Natural killer cell (primary cell): ENCODE measurements around the gene KAT6B. TPM values are rescaled to one million over a fixed set of nuclear protein-coding genes. Genes with fewer than 3 reads are reported as not detected.
A peak's percentile ranks its signal among the peaks of the same experiment; 100 is the strongest.

Experiments
- ATAC-seq, 3 donors: fragments of 150-1000 bp in 2 of 3; fragments of 200-7000 bp in 1 of 3; cut with Tn5 transposase; 1 replicate in 1 of 3; 2 replicates in 2 of 3; pipeline ENCODE4 v1.10.0; 2021; ENCODE audit warnings: mild to moderate bottlenecking in 2 of 3, moderate library complexity in 2 of 3
- DNase-seq, 2 donors: peaks; one replicate each; pipeline versions ENCODE4 v3.0.0 to v3.0.0-alpha.2; 2013 to 2021; ENCODE audit warnings: mixed read lengths in 1 of 2
- H3K27ac ChIP-seq: one replicate; pipeline ENCODE4 v1.5.1; 2013; ENCODE audit warnings: mild to moderate bottlenecking, low read length
- H3K27me3 ChIP-seq: one replicate; pipeline ENCODE4 v1.6.1; 2013; ENCODE audit warnings: low read length; ENCODE audit not compliant: control insufficient read depth, insufficient read depth
- H3K36me3 ChIP-seq: one replicate; pipeline ENCODE4 v1.6.1; 2013; ENCODE audit warnings: low read length; ENCODE audit not compliant: control insufficient read depth, insufficient read depth
- H3K4me1 ChIP-seq: one replicate; pipeline ENCODE4 v1.6.1; 2013; ENCODE audit warnings: low read length; ENCODE audit not compliant: control insufficient read depth, insufficient read depth
- H3K4me3 ChIP-seq: one replicate; pipeline ENCODE4 v1.5.1; 2013; ENCODE audit warnings: low read length
- H3K9me3 ChIP-seq: one replicate; pipeline ENCODE4 v1.6.1; 2013; ENCODE audit warnings: low read length; ENCODE audit not compliant: control insufficient read depth, insufficient read depth
- H3K27ac Mint-ChIP-seq, 2 donors: one replicate each; pipeline ENCODE4 v1.8.0; 2022; ENCODE audit warnings: mild to moderate bottlenecking in 2 of 2, mixed read lengths in 2 of 2, moderate library complexity in 1 of 2
- H3K27me3 Mint-ChIP-seq, 2 donors: one replicate each; pipeline ENCODE4 v1.8.0; 2022; ENCODE audit warnings: low read depth in 2 of 2, mixed read lengths in 2 of 2
- H3K36me3 Mint-ChIP-seq: one replicate; pipeline ENCODE4 v1.8.0; 2022; ENCODE audit warnings: mixed read lengths
- H3K4me1 Mint-ChIP-seq, 2 donors: one replicate each; pipeline ENCODE4 v1.8.0; 2022; ENCODE audit warnings: mixed read lengths in 2 of 2
- H3K4me3 Mint-ChIP-seq: one replicate; pipeline ENCODE4 v1.8.0; 2022; ENCODE audit warnings: mild to moderate bottlenecking, moderate library complexity, mixed read lengths
- H3K9me3 Mint-ChIP-seq, 2 donors: one replicate each; pipeline ENCODE4 v1.8.0; 2022; ENCODE audit warnings: mixed read lengths in 2 of 2
- WGBS: methylation state at CpG from one replicate; pipeline ENCODE4 v1.1.7; 2013; ENCODE audit warnings: missing lambda C conversion rate; ENCODE audit not compliant: insufficient coverage; 5-methylcytosine and 5-hydroxymethylcytosine counted together
- intact Hi-C: fragments of 100-400 bp; cut with micrococcal nuclease; formaldehyde crosslinking; loops from one replicate; pipeline ENCODE4 v1.14.2; 2022
- total RNA-seq, 4 donors: library from RNA; stranded (reverse); fragments of 120-200 nt in 1 of 4; gene quantifications; one replicate each; pipeline versions ENCODE4 v1.2.3 to v1.2.4, GENCODE V29; 2013 to 2022
- TF ChIP-seq, protein P1 (sequence below): fragments of 200-600 bp; IDR thresholded peaks from one replicate; pipeline ENCODE4 v1.8.0; 2022; ENCODE audit warnings: antibody characterized with exemption

The KAT6B gene
- total RNA-seq, 3 donors from 2014 or later (not counting 1 experiment from before 2014, with no cell fraction given): 117 to 133 (median 121) TPM

DNA sequence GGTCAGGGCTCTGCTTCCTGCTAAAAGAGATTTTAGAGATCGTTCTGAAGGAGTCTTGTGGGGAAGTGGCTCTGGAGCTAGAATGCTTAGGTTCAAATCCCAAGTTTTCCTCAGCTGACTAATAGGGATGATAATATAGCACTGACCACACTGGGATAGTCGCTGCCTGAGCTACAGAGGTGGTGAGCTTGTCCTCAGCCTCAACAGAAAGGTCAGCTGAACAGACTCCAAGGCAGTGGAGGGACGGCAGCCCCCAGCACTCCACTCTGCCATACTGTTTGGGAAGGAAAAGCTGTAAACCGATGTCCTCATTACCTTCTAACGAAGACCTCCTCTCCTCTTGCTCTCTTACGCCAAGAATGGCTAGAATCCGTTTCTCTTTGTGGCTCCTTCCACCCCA, 36.2 kb downstream of the KAT6B start:
- Histone ChIP-seq H3K27me3 (no peaks in the 10 kb centered on the region), H3K4me1 (no peaks in the 10 kb centered on the region), H3K27ac (no peak overlapping the region), H3K36me3 (no peaks in the 10 kb centered on the region), H3K9me3 (no peaks in the 10 kb centered on the region), H3K4me3 (no peak overlapping the region)
- no peak for ATAC-seq
- peaks cover 27 to 42% of the 10 kb centered on the region in 2 donors for H3K4me1 Mint-ChIP-seq
- H3K36me3 Mint-ChIP-seq: no peaks in the 10 kb centered on the region
- no peaks in the 10 kb centered on the region for H3K27me3 Mint-ChIP-seq
- WGBS: 84% methylated on average over 5 of the region's 7 CpGs
- no peaks in the 10 kb centered on the region for H3K9me3 Mint-ChIP-seq
- no peak overlapping the region for H3K4me3 Mint-ChIP-seq
- H3K27ac Mint-ChIP-seq: peak overlapping the region in 1 of 2 donors; percentile 14
- intact Hi-C loops: no loop called here
- TF ChIP-seq, protein P1, sequence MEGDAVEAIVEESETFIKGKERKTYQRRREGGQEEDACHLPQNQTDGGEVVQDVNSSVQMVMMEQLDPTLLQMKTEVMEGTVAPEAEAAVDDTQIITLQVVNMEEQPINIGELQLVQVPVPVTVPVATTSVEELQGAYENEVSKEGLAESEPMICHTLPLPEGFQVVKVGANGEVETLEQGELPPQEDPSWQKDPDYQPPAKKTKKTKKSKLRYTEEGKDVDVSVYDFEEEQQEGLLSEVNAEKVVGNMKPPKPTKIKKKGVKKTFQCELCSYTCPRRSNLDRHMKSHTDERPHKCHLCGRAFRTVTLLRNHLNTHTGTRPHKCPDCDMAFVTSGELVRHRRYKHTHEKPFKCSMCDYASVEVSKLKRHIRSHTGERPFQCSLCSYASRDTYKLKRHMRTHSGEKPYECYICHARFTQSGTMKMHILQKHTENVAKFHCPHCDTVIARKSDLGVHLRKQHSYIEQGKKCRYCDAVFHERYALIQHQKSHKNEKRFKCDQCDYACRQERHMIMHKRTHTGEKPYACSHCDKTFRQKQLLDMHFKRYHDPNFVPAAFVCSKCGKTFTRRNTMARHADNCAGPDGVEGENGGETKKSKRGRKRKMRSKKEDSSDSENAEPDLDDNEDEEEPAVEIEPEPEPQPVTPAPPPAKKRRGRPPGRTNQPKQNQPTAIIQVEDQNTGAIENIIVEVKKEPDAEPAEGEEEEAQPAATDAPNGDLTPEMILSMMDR: no peak
- no peak for DNase-seq

DNA sequence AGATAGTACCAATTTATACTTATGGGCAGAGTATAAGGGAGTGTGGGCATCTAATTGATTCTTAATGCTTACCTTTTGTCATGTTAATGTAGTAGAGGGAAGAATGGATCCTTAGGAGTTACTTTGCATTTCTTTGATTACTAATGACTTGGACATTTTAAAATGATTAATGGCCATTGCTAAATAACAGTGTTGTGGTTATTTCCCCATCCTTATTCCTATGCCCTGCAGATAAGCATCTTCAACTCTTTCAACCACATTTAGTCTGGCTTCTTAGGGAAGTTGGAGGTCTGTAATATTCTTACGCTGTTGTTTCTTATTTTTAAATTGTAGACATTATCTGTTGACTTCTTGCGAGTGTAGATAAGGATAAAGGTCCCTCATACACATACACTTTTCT, 37.2 kb downstream of the KAT6B start:
- intact Hi-C loops: no loop called here
- no peaks in the 10 kb centered on the region for H3K9me3 Mint-ChIP-seq
- no peak overlapping the region for H3K27ac Mint-ChIP-seq
- ATAC-seq (no peak), DNase-seq (no peak)
- no CpG with 5 or more reads among the region's 2 CpGs for WGBS
- no peaks in the 10 kb centered on the region for H3K27me3 Mint-ChIP-seq
- H3K4me3 Mint-ChIP-seq: no peak overlapping the region
- H3K4me1 Mint-ChIP-seq: peaks cover 33 to 47% of the 10 kb centered on the region in 2 donors
- Histone ChIP-seq H3K4me1 (no peaks in the 10 kb centered on the region), H3K4me3 (no peak overlapping the region), H3K36me3 (no peaks in the 10 kb centered on the region), H3K27ac (no peak overlapping the region), H3K27me3 (no peaks in the 10 kb centered on the region), H3K9me3 (no peaks in the 10 kb centered on the region)
- H3K36me3 Mint-ChIP-seq: no peaks in the 10 kb centered on the region
- TF ChIP-seq, protein P1: no peak

DNA sequence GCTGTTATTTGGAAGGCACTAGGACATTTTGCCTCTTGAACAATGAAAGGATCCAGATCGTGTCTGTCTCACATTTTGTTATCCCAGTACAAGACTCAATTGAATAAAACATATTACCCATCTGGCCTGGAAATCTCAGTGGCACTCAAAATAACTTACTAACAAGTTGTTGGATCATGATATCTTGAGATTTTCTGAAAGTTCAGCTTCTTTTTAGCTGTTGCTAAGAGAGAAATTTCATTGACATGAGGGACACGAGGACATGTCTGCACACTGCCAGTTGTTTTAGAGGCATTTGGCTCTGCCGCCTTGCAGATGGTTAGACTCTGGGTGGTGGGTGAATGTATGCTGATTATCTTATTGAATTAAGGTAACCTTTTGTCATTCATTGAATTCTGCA, 41.0 kb downstream of the KAT6B start:
- Histone ChIP-seq H3K4me1 (peaks cover 11% of the 10 kb centered on the region), H3K36me3 (no peaks in the 10 kb centered on the region), H3K9me3 (no peaks in the 10 kb centered on the region), H3K27ac (no peak overlapping the region), H3K27me3 (no peaks in the 10 kb centered on the region), H3K4me3 (no peak overlapping the region)
- TF ChIP-seq, protein P1: no peak
- no peak for ATAC-seq
- DNase-seq: no peak
- Mint-ChIP-seq H3K4me1 (peaks cover 46 to 51% of the 10 kb centered on the region in 2 donors), H3K27me3 (no peaks in the 10 kb centered on the region), H3K36me3 (no peaks in the 10 kb centered on the region), H3K9me3 (no peaks in the 10 kb centered on the region), H3K27ac (no peak overlapping the region), H3K4me3 (no peak overlapping the region)
- WGBS: 99% methylated on average over 3 of the region's 3 CpGs
- intact Hi-C loops: no loop called here

DNA sequence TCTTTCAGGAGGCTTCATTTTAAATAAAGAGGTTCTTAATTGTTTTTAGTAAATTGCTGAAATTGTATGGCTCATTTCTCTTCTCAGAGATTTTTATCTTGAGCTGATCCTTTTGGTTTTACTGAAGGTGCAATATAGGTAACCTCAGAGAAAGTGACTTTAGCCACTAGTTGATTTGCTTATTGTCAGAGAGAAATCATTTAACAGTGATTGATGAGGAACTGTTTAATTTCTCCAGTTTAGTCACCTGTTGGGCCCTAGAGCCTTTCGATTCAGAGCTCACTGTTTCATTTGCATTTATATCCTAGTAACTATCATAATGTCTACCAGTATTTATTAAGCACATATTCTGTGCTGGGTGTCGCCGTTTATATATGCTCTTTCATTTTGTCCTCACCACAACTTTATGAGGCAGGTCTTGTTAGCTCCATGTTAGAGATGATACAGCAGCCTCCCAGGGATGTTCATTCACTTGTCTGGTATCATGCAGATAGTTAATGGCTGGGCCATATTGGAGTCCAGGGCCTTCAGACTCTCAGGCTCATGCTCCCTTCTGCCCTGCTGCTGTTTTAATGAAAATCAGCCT, 42.1 kb downstream of the KAT6B start:
- ATAC-seq: no peak
- Histone ChIP-seq H3K36me3 (no peaks in the 10 kb centered on the region), H3K27ac (no peak overlapping the region), H3K27me3 (no peaks in the 10 kb centered on the region), H3K4me1 (peaks cover 14% of the 10 kb centered on the region), H3K4me3 (no peak overlapping the region), H3K9me3 (no peaks in the 10 kb centered on the region)
- Mint-ChIP-seq H3K27ac (no peak overlapping the region), H3K4me3 (no peak overlapping the region), H3K9me3 (no peaks in the 10 kb centered on the region), H3K27me3 (no peaks in the 10 kb centered on the region), H3K36me3 (no peaks in the 10 kb centered on the region), H3K4me1 (peaks cover 47 to 49% of the 10 kb centered on the region in 2 donors)
- 82% methylated on average over 3 of the region's 3 CpGs for WGBS
- intact Hi-C loops: no loop called here
- TF ChIP-seq, protein P1: no peak
- no peak for DNase-seq
